Activated T-helper 17 cell treated with anti-CD3 and anti-CD28 coated beads, Interleukin-2, amount 50 U/mL, for 72 hours (primary cell): ENCODE results near the gene BLOC1S5. TPM values are rescaled to one million over a fixed set of nuclear protein-coding genes. Genes with fewer than 3 reads are reported as not detected.

Experiments
- ATAC-seq: fragments of 150-1000 bp; cut with Tn5 transposase; replicated peaks from 2 replicates; pipeline ENCODE4 v1.10.0; 2021; ENCODE audit warnings: mild to moderate bottlenecking, moderate library complexity
- H3K27ac Mint-ChIP-seq: one replicate; pipeline ENCODE4 v1.8.0; 2022; ENCODE audit warnings: mixed read lengths
- H3K27me3 Mint-ChIP-seq: one replicate; pipeline ENCODE4 v1.8.0; 2022; ENCODE audit warnings: mixed read lengths
- H3K36me3 Mint-ChIP-seq: one replicate; pipeline ENCODE4 v1.8.0; 2022; ENCODE audit warnings: low read depth, mild to moderate bottlenecking, mixed read lengths
- H3K4me1 Mint-ChIP-seq: one replicate; pipeline ENCODE4 v1.8.0; 2022; ENCODE audit warnings: mixed read lengths
- H3K4me3 Mint-ChIP-seq: one replicate; pipeline ENCODE4 v1.8.0; 2022; ENCODE audit warnings: mild to moderate bottlenecking, mixed read lengths
- H3K9me3 Mint-ChIP-seq: one replicate; pipeline ENCODE4 v1.8.0; 2022; ENCODE audit warnings: mixed read lengths
- total RNA-seq, 2 donors: library from RNA; stranded (reverse); gene quantifications; one replicate each; pipeline ENCODE4 v1.2.3, GENCODE V29; 2022

BLOC1S5 gene
- total RNA-seq, 2 donors from 2014 or later: 18.7 to 22.7 TPM

DNA sequence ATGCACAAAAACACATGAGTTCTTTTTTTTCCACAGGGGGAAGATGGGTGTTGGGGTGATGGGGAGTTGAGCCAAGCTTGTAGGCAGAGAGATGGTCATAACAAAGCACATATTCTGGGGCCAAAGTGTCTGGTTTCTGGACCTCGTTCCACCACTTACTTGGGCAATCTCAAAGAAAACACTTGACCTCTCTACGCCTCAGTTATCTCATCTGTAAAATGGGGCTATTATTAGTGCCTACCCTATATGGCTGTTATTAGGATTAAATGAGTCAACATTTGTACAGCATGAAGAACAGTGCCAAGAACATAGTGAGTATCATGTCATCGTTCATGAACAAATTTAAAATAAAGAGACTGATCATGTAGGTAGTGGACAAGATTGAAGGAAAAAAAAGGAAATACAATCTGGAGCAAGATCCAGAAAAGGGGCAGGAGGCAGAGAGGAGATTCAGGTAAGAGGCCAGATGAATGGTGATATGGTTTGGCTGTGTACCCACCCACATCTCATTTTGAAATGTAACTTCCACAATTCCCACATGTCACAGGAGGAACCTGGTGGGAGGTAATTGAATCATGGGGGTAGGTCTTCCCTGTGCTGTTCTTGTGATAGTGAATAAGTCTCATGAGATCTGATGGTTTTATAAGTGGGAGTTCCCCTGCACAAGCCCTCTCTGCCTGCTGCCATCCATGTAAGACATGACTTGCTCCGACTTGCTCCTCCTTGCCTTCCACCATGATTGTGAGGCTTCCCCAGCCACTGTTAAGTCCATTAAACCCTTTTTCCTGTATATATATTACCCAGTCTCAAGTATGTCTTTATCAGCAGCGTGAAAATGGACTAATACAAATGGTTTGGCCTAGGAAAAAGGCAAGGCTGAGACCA is 23.9 kb upstream of the BLOC1S5 start:
- Mint-ChIP-seq H3K27me3 (no peaks in the 10 kb centered on the region), H3K4me3 (no peak overlapping the region), H3K27ac (peak overlapping the region; percentile 42), H3K4me1 (peaks cover 33% of the 10 kb centered on the region), H3K36me3 (peaks cover 88% of the 10 kb centered on the region), H3K9me3 (peaks cover 6% of the 10 kb centered on the region)
- ATAC-seq: no peak

DNA sequence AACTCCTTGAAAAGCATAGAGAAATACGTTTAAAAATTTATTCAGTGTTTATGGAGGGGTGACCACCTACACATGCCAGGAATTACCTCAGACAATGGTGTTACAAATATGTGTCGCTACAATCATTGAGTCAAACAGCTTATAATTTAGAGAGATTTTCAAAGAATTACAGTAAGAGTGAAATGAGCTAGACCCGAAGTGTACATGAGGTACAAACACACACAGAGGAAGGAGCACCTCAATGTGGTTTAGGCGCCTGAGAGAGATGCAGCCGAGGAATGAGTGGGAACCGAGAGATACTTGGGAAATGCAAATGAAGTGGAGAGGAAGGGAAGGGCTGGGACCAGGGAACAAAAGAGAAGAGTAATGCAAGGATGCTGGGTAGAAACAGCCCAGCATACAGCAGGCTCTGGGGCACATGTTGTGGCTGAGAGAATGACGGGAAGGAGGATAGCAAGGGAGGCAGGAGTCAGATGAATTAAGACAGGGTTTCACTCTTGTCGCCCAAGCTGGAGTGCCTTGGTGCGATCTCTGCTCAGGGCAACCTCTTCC is 22.6 kb upstream of the BLOC1S5 start:
- ATAC-seq: peak; percentile 81
- Mint-ChIP-seq H3K4me1 (peaks cover 33% of the 10 kb centered on the region), H3K4me3 (peak overlapping the region; percentile 6), H3K27me3 (no peaks in the 10 kb centered on the region), H3K36me3 (peaks cover 86% of the 10 kb centered on the region), H3K9me3 (peaks cover 6% of the 10 kb centered on the region), H3K27ac (peak overlapping the region; percentile 50)

DNA sequence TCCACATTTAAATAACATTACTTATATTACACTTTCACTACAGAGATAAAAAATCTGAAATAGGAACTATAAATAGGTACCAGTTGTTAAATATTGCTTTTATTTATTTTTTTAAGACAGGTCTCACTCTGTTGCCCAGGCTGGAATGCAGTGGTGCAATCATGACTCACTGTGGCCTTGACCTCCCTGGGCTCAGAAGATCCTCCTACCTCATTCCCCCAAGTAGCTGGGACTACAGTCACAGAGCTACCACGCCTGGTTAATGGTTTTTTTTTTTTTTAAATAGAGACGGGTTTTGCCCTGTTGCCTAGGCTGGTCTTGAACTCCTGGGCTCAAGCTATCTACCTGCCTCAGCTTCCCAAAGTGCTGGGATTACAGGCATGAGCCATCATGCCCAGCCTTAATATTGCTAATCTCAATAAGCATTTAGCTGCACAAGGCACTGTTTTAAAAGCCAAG is 20.9 kb upstream of the BLOC1S5 start:
- Mint-ChIP-seq H3K27me3 (no peaks in the 10 kb centered on the region), H3K4me1 (peaks cover 37% of the 10 kb centered on the region), H3K36me3 (peaks cover 86% of the 10 kb centered on the region), H3K4me3 (no peak overlapping the region), H3K9me3 (peaks cover 6% of the 10 kb centered on the region), H3K27ac (no peak overlapping the region)
- no peak for ATAC-seq

GRCh38 chr6:8084586-8084985 is 20.4 kb upstream of the BLOC1S5 start:
- Mint-ChIP-seq H3K36me3 (peaks cover 87% of the 10 kb centered on the region), H3K27me3 (no peaks in the 10 kb centered on the region), H3K4me3 (no peak overlapping the region), H3K9me3 (peaks cover 6% of the 10 kb centered on the region), H3K27ac (no peak overlapping the region), H3K4me1 (peaks cover 37% of the 10 kb centered on the region)
- ATAC-seq: no peak

DNA sequence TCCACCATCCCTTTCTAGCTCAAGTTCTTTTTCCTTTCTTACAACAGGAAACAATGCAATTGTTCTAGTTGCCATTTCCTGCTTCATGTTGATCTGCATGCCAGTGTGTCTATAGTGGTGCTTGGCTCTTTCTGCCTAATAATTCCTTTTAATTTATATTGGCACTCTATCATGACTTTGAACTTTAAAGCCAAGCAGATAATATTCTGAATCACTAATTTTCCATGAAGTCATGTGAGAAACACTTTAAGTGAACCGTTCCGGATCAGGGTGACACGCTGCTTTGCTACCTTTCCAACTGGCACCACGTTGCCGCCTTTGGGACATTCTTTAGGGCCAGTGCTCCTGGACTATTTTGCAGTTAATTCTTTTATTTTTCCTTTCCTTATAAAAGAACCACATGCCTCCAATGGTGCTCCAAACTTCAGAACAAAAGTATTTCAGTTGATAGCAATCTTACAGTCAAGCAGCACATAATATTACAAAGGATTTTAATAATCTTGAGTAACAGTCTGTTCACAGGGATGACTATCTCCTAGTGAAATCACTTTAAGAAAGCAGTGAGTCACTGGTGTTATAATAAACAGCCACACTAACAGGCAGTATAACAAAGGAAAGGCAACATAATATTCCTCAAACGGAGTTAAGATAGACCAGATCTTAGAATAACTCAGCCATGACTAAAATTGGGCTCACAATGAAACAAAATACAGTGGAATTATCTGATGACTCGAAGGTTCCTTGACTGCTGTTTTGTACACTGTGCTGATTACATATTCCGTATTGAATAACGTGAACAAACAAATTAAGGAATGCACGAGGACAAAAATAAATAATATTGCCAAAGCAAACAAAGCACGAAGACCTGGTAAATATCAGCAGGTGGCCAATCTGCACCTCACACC is 19.0 kb upstream of the BLOC1S5 start:
- Mint-ChIP-seq H3K4me3 (no peak overlapping the region), H3K36me3 (peaks cover 86% of the 10 kb centered on the region), H3K4me1 (peaks cover 30% of the 10 kb centered on the region), H3K27me3 (no peaks in the 10 kb centered on the region), H3K27ac (peak overlapping the region; percentile 15), H3K9me3 (no peaks in the 10 kb centered on the region)
- peak; percentile 72 for ATAC-seq

- Mint-ChIP-seq H3K27ac (peak overlapping the region; percentile 12), H3K4me3 (no peak overlapping the region), H3K36me3 (peaks cover 86% of the 10 kb centered on the region), H3K27me3 (no peaks in the 10 kb centered on the region), H3K4me1 (peaks cover 24% of the 10 kb centered on the region), H3K9me3 (no peaks in the 10 kb centered on the region)
- no peak for ATAC-seq
Measured at GRCh38 chr6:8082572-8082953, 18.4 kb upstream of the BLOC1S5 start.

- Mint-ChIP-seq H3K9me3 (no peaks in the 10 kb centered on the region), H3K4me1 (peaks cover 10% of the 10 kb centered on the region), H3K4me3 (no peak overlapping the region), H3K27ac (peak overlapping the region; percentile 9), H3K36me3 (peaks cover 67% of the 10 kb centered on the region), H3K27me3 (no peaks in the 10 kb centered on the region)
- ATAC-seq: no peak
Measured at GRCh38 chr6:8080362-8081151, 16.4 kb upstream of the BLOC1S5 start.

DNA sequence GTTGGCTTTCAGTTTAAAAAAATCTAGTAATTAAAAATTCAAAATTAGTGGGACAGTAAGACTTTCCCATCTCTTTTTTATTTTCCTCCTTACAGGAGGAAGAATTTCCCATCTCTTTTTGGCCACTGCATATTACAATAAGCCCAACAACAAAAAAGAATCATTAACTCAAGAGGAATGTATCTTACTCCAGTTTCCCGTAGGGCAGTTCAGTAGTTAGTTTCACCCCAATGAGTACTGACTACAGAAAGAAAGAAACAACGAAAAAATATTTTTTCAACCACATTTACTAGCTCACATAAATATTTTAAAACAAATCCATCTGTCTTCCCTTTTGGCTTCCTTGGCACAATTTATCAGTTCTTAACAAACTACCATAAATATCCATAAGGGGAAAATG is 14.9 kb upstream of the BLOC1S5 start:
- H3K9me3 Mint-ChIP-seq: no peaks in the 10 kb centered on the region
- H3K4me1 Mint-ChIP-seq: peaks cover 10% of the 10 kb centered on the region
- H3K27ac Mint-ChIP-seq: no peak overlapping the region
- ATAC-seq: no peak
- H3K4me3 Mint-ChIP-seq: no peak overlapping the region
- H3K27me3 Mint-ChIP-seq: no peaks in the 10 kb centered on the region
- H3K36me3 Mint-ChIP-seq: peaks cover 61% of the 10 kb centered on the region

DNA sequence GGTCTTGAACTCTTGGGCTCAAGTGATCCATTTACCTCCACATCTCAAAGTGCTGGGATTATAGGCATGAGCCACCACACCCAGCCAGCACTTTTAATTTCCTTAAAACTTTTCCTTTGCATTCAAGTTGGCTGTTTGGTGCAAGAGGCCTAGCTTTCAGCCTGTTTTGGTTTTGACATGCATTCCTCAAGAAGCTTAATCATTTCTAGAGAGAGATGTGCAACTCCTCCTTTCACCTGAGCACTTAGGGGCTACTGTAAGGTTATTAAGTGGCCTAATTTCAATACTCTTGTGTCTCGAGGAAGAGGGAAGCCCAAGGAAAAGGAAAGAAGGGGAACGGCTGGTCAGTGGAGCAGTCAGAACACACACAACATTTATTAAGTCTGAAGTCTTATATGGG is 13.8 kb upstream of the BLOC1S5 start:
- no peak for ATAC-seq
- Mint-ChIP-seq H3K27me3 (no peaks in the 10 kb centered on the region), H3K36me3 (peaks cover 50% of the 10 kb centered on the region), H3K9me3 (no peaks in the 10 kb centered on the region), H3K4me1 (peaks cover 5% of the 10 kb centered on the region), H3K4me3 (no peak overlapping the region), H3K27ac (no peak overlapping the region)

DNA sequence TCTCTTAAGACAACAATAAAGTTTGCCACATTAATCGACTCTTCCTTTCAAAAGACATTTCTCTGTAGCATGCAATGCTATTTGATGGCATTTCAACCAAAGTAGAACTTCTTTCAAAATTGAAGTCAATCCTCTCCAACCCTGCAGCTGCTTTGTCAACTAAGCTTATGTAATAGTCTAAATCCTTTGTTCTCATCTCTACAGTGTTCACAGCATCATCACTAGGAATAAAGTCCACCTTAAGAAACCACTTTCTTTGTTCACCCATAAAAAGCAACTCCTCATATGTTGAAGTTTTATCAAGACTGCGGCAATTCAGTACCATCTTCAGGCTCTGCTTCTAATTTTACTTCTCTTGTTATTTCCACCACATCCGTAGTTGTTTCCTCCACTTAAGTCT is 11.5 kb upstream of the BLOC1S5 start:
- Mint-ChIP-seq H3K4me3 (no peak overlapping the region), H3K27me3 (no peaks in the 10 kb centered on the region), H3K27ac (no peak overlapping the region), H3K4me1 (peaks cover 5% of the 10 kb centered on the region), H3K36me3 (peaks cover 32% of the 10 kb centered on the region), H3K9me3 (no peaks in the 10 kb centered on the region)
- no peak for ATAC-seq

GRCh38 chr6:8075185-8075584 is 11.0 kb upstream of the BLOC1S5 start:
- Mint-ChIP-seq H3K4me1 (peaks cover under 1% of the 10 kb centered on the region), H3K4me3 (no peak overlapping the region), H3K9me3 (no peaks in the 10 kb centered on the region), H3K27ac (no peak overlapping the region), H3K36me3 (peaks cover 27% of the 10 kb centered on the region), H3K27me3 (no peaks in the 10 kb centered on the region)
- no peak for ATAC-seq

DNA sequence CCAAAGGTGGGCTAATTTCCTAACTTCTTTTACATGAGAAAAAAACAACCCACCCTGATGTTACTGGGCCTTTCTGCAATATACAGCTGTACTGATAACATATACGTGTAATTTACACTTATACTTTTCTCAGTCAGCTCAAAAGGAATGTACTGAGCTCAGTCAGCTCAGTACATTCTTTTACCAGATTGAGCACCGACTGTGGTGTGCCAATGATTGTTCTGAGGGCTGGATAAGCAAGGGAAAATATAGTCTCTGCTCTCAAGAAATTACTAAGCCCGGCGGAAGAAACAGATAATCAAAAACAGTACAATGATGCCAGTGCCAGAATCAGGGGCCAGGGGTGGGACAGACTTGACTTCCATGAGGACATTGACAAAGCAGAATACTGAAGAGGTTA is 10.0 kb upstream of the BLOC1S5 start:
- no peak for ATAC-seq
- H3K36me3 Mint-ChIP-seq: peaks cover 17% of the 10 kb centered on the region
- no peak overlapping the region for H3K4me3 Mint-ChIP-seq
- no peak overlapping the region for H3K27ac Mint-ChIP-seq
- no peaks in the 10 kb centered on the region for H3K27me3 Mint-ChIP-seq
- no peaks in the 10 kb centered on the region for H3K4me1 Mint-ChIP-seq
- H3K9me3 Mint-ChIP-seq: no peaks in the 10 kb centered on the region

DNA sequence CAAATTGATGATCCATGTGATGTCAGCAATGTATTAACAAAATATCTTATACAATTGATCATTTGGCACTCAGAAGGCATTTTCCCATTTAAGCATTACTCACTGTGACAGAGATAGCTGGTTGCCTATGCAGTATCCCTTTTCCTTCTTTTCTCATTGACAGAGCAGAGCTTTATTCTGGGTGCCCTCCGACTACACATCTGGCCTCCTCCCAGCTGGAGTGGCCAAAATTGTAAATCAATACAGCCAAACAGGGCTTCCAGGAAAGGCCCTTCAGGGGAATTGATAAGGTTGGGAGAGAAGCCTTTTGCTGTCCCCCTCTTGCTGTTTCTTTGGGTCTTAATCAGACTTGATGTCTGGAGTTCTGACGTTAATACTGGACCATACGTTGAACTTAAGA is 9.6 kb upstream of the BLOC1S5 start:
- H3K4me3 Mint-ChIP-seq: no peak overlapping the region
- H3K9me3 Mint-ChIP-seq: no peaks in the 10 kb centered on the region
- peaks cover 14% of the 10 kb centered on the region for H3K36me3 Mint-ChIP-seq
- no peak overlapping the region for H3K27ac Mint-ChIP-seq
- no peaks in the 10 kb centered on the region for H3K27me3 Mint-ChIP-seq
- H3K4me1 Mint-ChIP-seq: no peaks in the 10 kb centered on the region
- no peak for ATAC-seq

DNA sequence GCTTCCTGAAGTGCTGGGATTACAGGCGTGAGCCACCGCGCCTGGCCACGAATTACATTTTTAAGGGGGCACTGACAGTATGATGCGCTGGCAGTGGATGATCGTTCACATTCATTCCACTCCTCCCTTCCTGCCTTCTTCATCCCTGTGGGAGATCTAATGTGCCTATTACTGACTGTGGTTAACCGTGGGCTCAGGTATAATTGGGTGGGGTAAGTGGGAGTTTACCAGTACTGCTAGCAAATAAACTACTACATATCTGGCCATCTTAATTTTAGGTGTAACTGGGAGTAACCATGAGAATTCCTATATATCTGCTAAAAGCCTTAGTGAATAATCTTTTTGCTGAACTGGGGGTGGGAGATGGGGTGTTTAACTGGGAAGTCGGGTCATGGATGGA is 6.5 kb upstream of the BLOC1S5 start:
- no peak overlapping the region for H3K4me3 Mint-ChIP-seq
- ATAC-seq: no peak
- H3K36me3 Mint-ChIP-seq: no peaks in the 10 kb centered on the region
- no peak overlapping the region for H3K27ac Mint-ChIP-seq
- H3K9me3 Mint-ChIP-seq: no peaks in the 10 kb centered on the region
- peaks cover 5% of the 10 kb centered on the region for H3K4me1 Mint-ChIP-seq
- no peaks in the 10 kb centered on the region for H3K27me3 Mint-ChIP-seq
